Transverse colon (tissue), 4 donors: ENCODE measurements around the gene USP5. TPM values are rescaled to one million over a fixed set of nuclear protein-coding genes. Genes with fewer than 3 reads are reported as not detected.

Experiments used
- DNase-seq: peaks from one replicate; pipeline ENCODE4 v3.0.0-alpha.2; 2019
- H3K27ac ChIP-seq, 4 donors: fragments of 200-600 bp; sonication (generic); 2 replicates each; pipeline ENCODE4 v1.5.1; 2016 to 2018; ENCODE audit warnings: inconsistent platforms in 4 of 4
- H3K27me3 ChIP-seq: fragments of 200-600 bp; sonication (generic); 2 replicates; pipeline ENCODE4 v1.5.1; 2017; ENCODE audit warnings: inconsistent platforms
- H3K36me3 ChIP-seq, 4 donors: fragments of 200-600 bp; sonication (generic); 2 replicates each; pipeline ENCODE4 v1.5.1; 2017 to 2019; ENCODE audit warnings: inconsistent platforms in 4 of 4
- H3K4me1 ChIP-seq, 4 donors: fragments of 200-600 bp; sonication (generic); 2 replicates each; pipeline ENCODE4 v1.5.1; 2017 to 2020; ENCODE audit warnings: inconsistent platforms in 4 of 4
- H3K4me3 ChIP-seq, 4 donors: fragments of 200-600 bp; sonication (generic); 1 replicate in 1 of 4; 2 replicates in 3 of 4; pipeline versions ENCODE4 v1.5.1 to v1.6.1; 2017 to 2019; ENCODE audit warnings: inconsistent platforms in 4 of 4
- H3K9me3 ChIP-seq, 2 donors: fragments of 200-600 bp; sonication (generic); 2 replicates each; pipeline ENCODE4 v1.5.1; 2017 to 2019; ENCODE audit warnings: inconsistent platforms in 2 of 2
- CTCF ChIP-seq, 5 experiments: fragments of 200-600 bp in 3 of 5; fragments of 450-650 bp in 2 of 5; sonication (generic) in 3 of 5; IDR thresholded peaks; 1 replicate in 2 of 5; 2 replicates in 3 of 5; pipeline ENCODE4 v1.5.1; 2016 to 2017; ENCODE audit warnings: antibody characterized with exemption in 5 of 5, inconsistent platforms in 3 of 5, mild to moderate bottlenecking in 2 of 5, moderate library complexity in 1 of 5
- EP300 ChIP-seq: sonication (generic); formaldehyde crosslinking; IDR thresholded peaks from one replicate; pipeline ENCODE4 v1.6.1; 2017; ENCODE audit warnings: antibody characterized with exemption, low read depth
- POLR2A ChIP-seq: fragments of 450-650 bp; IDR thresholded peaks from one replicate; pipeline ENCODE4 v1.6.1; 2016; ENCODE audit warnings: antibody characterized with exemption, mild to moderate bottlenecking, moderate library complexity
- POLR2AphosphoS5 ChIP-seq, 3 donors: sonication (generic); formaldehyde crosslinking; IDR thresholded peaks; one replicate each; pipeline ENCODE4 v1.6.1; 2016; ENCODE audit warnings: antibody characterized with exemption in 3 of 3
- WGBS, 2 donors: methylation state at CpG; one replicate each; pipeline ENCODE4 v1.1.5; 2018; ENCODE audit warnings: low coverage in 1 of 2; 5-methylcytosine and 5-hydroxymethylcytosine counted together
- in situ Hi-C, 4 donors: fragments of 200-750 bp; cut with MboI; loops; one replicate each; pipeline versions ENCODE4 v1.15.0 to v1.15.1; 2017; ENCODE audit warnings: low sequenced_read_pairs in 3 of 4, low pct_ligation_motif_present in 1 of 4, low pct_unique_long_range_greater_than_20kb in 1 of 4
- intact Hi-C: fragments of 100-400 bp; cut with DNase I; formaldehyde crosslinking; loops from one replicate; pipeline ENCODE4 v1.15.1; 2023; ENCODE audit warnings: low total_unique reads
- total RNA-seq, 4 donors: library from RNA; depleted of rRNA; stranded (reverse); fragments of >200 nt; gene quantifications; one replicate each; pipeline ENCODE4 v1.1.0, GENCODE V29; 2016

USP5 gene
- total RNA-seq, 4 donors from 2014 or later = 30.5 to 171 (median 35.4) TPM

DNA sequence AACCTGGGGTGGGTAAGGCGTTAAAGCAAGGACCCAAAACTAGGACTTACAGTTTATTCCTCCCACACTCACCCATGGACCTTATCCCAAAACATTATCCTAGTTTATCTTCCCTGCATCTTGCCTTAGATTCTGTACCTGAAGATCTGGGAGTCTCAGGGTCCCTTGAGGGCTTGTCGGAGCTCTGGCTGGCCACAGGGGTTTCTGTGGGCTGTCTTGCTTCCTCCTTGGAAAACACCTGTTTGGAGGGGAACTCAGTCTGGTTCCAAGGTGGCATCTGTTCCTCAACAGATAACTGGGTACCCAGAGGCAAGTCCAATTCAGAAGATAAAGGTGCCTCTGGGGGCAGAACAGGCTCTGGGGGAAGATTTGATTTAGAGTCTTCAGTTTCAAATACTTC is 2.5 kb upstream of the USP5 start:
- WGBS, 2 donors = 70 to 93% methylated on average over 2 of the region's 2 CpGs
- peak; percentile 7 for DNase-seq
- in situ Hi-C loops (loop anchor here in 2 of 4 donors (25.0 kb wide), 1 partner anchor 112 kb away; no protein-coding TSS in a partner anchor), intact Hi-C loops (no loop called here)
- no peaks in the 10 kb centered on the region for H3K36me3 ChIP-seq
- H3K27me3 ChIP-seq = no peaks in the 10 kb centered on the region
- peaks cover 10 to 27% (median 17%) of the 10 kb centered on the region in 4 donors for H3K4me1 ChIP-seq
- no peak overlapping the region for H3K4me3 ChIP-seq
- TF ChIP-seq EP300 (no peak), CTCF (IDR thresholded peaks at IDR 0.05) (no peak), POLR2AphosphoS5 (IDR thresholded peaks at IDR 0.05) (no peak), POLR2A (no peak)
- H3K27ac ChIP-seq = no peak overlapping the region
- H3K9me3 ChIP-seq = no peaks in the 10 kb centered on the region

GRCh38 chr12:6849976-6850560 is 1.9 kb upstream of the USP5 start:
- H3K27ac ChIP-seq = peak overlapping the region in 2 of 4 donors; percentile 98 to 99
- H3K9me3 ChIP-seq = no peaks in the 10 kb centered on the region
- 83% methylated on average over 10 of the region's 10 CpGs; no CpG with 5 or more reads in 1 of the 2 donors for WGBS, 2 donors
- DNase-seq = peak; percentile 7
- H3K27me3 ChIP-seq = no peaks in the 10 kb centered on the region
- H3K4me1 ChIP-seq = peaks cover 10 to 27% (median 17%) of the 10 kb centered on the region in 4 donors
- TF ChIP-seq EP300 (no peak), CTCF (IDR thresholded peaks at IDR 0.05) (no peak), POLR2A (no peak), POLR2AphosphoS5 (IDR thresholded peaks at IDR 0.05) (no peak)
- no peaks in the 10 kb centered on the region for H3K36me3 ChIP-seq
- intact Hi-C loops (no loop called here), in situ Hi-C loops (loop anchor here in 2 of 4 donors (25.0 kb wide), 1 partner anchor 113 kb away; no protein-coding TSS in a partner anchor)
- H3K4me3 ChIP-seq = no peak overlapping the region

DNA sequence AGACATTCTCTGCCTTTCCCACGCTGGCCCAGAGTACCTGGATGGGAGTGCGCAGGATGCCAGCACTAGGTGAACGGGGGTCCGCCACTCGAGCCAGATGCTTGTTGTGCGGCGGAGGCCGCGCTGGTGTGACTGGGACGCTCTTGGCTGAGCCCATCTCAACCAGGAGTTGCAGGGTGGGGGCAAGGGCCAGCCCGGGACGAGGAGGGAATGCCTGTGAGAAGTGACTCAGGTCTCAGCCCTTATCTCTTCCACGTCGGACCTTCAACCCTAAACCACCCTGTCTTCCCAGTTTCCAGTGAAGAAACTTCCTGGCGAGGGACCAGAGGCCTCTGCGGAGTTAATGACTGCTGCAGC is 1.2 kb upstream of the USP5 start:
- no peaks in the 10 kb centered on the region for H3K27me3 ChIP-seq
- 0 to 36% methylated on average over 3 to 15 of the region's 16 CpGs for WGBS, 2 donors
- peaks cover 10 to 27% (median 17%) of the 10 kb centered on the region in 4 donors for H3K4me1 ChIP-seq
- TF ChIP-seq EP300 = no peak
- TF ChIP-seq POLR2AphosphoS5 (IDR thresholded peaks at IDR 0.05) = no peak
- TF ChIP-seq CTCF (IDR thresholded peaks at IDR 0.05) = no peak
- TF ChIP-seq POLR2A = no peak
- in situ Hi-C loops = no loop called here
- no peaks in the 10 kb centered on the region for H3K9me3 ChIP-seq
- H3K36me3 ChIP-seq = no peaks in the 10 kb centered on the region
- intact Hi-C loops = no loop called here
- H3K27ac ChIP-seq = peak overlapping the region; percentile 97 to 99 (median 98)
- DNase-seq = no peak
- H3K4me3 ChIP-seq = peak overlapping the region in 2 of 4 donors; percentile 60 to 82

DNA sequence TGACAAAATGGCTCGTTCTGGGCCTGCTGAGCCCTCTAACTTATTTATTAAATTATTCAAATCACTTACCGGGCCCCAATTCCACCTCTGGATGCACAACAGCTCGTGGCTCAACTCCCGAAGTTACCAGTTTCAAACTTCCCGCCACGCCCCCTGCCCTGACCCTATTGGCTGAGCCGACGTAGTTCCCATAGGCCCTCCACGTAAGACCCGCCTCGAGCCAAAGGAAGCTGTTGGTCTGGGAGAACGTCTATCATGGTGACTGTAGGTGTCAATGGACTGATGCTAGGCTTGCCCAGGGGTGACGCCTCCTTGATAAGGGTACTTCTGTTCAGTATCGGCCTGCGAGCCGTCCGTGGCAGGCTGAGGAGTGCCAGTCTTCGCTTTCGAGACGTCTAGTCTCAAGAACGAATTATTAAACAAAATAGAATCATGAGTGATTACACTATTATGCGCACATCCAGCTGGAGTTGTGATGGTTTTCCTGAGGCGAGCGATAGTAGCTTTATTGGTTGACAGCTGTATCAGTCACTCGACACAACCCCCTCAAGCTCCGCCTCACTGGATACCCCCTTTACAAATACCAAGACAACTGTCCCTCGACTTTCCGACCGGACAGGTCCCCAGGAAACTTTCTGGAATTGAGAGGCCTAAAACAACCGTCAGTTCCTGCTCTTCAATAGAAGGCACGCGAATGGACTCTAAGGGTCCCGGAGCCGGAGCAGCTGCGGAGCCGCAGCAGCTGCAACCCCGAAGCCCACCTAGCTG is 613 bp upstream of the USP5 start, which contains the start of gene CDCA3:
CDCA3 (minus strand) TSS at position 134 of the 768 bp plus-strand sequence. CDS start 334 bp downstream, outside the sequence.
- Histone ChIP-seq H3K36me3 (peaks cover 0 to 2% (median 0%) of the 10 kb centered on the region in 4 donors), H3K27ac (peak within 1 kb of the TSS; percentile 97 to 99 (median 98)), H3K4me3 (peak within 1 kb of the TSS; percentile 37 to 82 (median 54)), H3K4me1 (peaks cover 10 to 27% (median 17%) of the 10 kb centered on the region in 4 donors), H3K9me3 (no peaks in the 10 kb centered on the region), H3K27me3 (no peaks in the 10 kb centered on the region)
- DNase-seq = peak; percentile 95
- in situ Hi-C loops (no loop called here), intact Hi-C loops (no loop called here)
- WGBS, 2 donors = 0% methylated on average over 37 of the region's 37 CpGs; no CpG with 5 or more reads in 1 of the 2 donors
- TF ChIP-seq POLR2AphosphoS5 (IDR thresholded peaks at IDR 0.05) (peak; percentile 93 to 98 (median 98)), POLR2A (peak; percentile 99), EP300 (no peak), CTCF (IDR thresholded peaks at IDR 0.05) (peak in 2 of 5 experiments; percentile 12 to 45)
